ENCODE results near the gene PTPRR. TPM values are rescaled to one million over a fixed set of nuclear protein-coding genes. Genes with fewer than 3 reads are reported as not detected.

Gene PTPRR
- total and polyA plus RNA-seq, 2 donors (not counting 1 experiment from before 2014, with no cell fraction given), result 0.44 to 0.50 TPM

DNA sequence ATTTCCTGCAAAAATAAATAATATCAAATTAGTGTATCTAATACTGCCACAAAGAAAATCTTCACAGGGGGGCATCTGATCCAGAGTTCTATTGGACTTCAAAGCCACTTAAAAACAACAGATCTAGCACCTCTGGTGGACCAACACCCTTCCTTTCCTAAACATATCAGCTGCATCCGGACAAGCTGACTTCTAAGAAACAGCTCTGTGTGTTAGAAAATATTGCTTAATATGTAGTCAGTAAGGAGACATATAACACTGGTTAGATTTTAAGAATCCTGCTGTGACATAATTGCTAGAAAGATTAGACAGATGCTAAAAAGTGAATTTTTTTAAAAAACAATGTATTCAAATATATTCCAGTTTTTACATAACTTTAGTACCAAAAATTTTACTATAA is 222.2 kb downstream of the PTPRR start:
- H4K20me1 ChIP-seq (ENCODE audit: control insufficient read depth, extremely low read depth, insufficient read depth, low read length), result no peaks in the 10 kb centered on the region
- H3K4me3 ChIP-seq (replicated peaks in 1 of 4; ENCODE audit: control extremely low read depth in 1 of 4, insufficient read depth in 1 of 4, low read depth in 3 of 4, low read length in 4 of 4), result no peak overlapping the region
- DNase-seq (ENCODE audit: low read depth in 2 of 2), result no peak
- no peak overlapping the region for H3K9ac ChIP-seq (ENCODE audit: insufficient read depth, low read length)
- no peaks in the 10 kb centered on the region for H3K9me3 ChIP-seq (ENCODE audit: control insufficient read depth, insufficient read depth, low read depth, low read length)
- no peaks in the 10 kb centered on the region for H3K79me2 ChIP-seq (ENCODE audit: control insufficient read depth, insufficient read depth, low read length)
- H2AFZ ChIP-seq (ENCODE audit: low read length), result no peak overlapping the region
- no peak overlapping the region for H3K27ac ChIP-seq (ENCODE audit: insufficient read depth, low read length)
- no peak overlapping the region for H3K4me2 ChIP-seq (ENCODE audit: extremely low read depth, insufficient read depth, low read length)
- no peak for TF ChIP-seq EZH2 (IDR thresholded peaks at IDR 0.05; ENCODE audit: low read length, missing control alignments)
- TF ChIP-seq, protein P1, sequence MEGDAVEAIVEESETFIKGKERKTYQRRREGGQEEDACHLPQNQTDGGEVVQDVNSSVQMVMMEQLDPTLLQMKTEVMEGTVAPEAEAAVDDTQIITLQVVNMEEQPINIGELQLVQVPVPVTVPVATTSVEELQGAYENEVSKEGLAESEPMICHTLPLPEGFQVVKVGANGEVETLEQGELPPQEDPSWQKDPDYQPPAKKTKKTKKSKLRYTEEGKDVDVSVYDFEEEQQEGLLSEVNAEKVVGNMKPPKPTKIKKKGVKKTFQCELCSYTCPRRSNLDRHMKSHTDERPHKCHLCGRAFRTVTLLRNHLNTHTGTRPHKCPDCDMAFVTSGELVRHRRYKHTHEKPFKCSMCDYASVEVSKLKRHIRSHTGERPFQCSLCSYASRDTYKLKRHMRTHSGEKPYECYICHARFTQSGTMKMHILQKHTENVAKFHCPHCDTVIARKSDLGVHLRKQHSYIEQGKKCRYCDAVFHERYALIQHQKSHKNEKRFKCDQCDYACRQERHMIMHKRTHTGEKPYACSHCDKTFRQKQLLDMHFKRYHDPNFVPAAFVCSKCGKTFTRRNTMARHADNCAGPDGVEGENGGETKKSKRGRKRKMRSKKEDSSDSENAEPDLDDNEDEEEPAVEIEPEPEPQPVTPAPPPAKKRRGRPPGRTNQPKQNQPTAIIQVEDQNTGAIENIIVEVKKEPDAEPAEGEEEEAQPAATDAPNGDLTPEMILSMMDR (conservative IDR thresholded peaks at IDR 0.05 in 1 of 2, IDR thresholded peaks at IDR 0.05 in 1 of 2; ENCODE audit: low read depth in 1 of 2, low read length in 2 of 2), result no peak
- no peaks in the 10 kb centered on the region for H3K36me3 ChIP-seq (ENCODE audit: control insufficient read depth, insufficient read depth, low read length)
- H3K4me1 ChIP-seq (ENCODE audit: control insufficient read depth, extremely low read depth, insufficient read depth, low read length), result no peaks in the 10 kb centered on the region
- no peaks in the 10 kb centered on the region for H3K27me3 ChIP-seq (ENCODE audit: control insufficient read depth, insufficient read depth, low read length)

DNA sequence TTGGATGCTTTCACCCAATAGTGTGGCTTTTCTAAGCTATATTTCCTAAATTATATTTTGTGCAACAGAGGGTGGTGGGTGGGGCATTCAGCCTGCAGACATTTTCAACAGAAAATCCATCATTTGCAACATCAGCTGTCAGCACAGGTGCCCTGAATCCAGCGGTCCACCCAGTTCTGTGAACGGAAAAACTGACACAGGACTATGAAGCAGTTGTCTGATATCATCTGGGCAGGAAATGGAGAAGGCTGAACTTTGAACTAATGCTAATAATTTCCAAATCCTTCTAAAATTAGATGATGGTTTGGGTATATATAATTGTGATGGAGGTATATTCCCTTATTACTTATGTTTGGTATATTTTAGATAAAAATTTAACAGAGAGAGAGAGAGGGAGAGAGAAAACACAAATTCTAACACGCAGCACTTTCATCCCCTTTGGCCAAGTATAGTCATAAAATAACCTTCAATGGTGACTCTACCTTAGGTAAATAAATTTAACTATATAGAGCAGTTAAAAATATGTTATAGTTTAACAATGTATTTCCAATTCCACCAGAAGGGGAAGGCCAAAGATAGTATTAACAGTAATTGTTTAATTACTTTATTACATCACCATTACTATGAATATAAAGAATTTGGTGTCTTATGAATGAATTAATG is 225.0 kb downstream of the PTPRR start:
- Histone ChIP-seq H4K20me1 (ENCODE audit: control insufficient read depth, extremely low read depth, insufficient read depth, low read length) (no peaks in the 10 kb centered on the region), H3K4me1 (ENCODE audit: control insufficient read depth, extremely low read depth, insufficient read depth, low read length) (no peaks in the 10 kb centered on the region), H3K4me2 (ENCODE audit: extremely low read depth, insufficient read depth, low read length) (no peak overlapping the region), H3K27me3 (ENCODE audit: control insufficient read depth, insufficient read depth, low read length) (no peaks in the 10 kb centered on the region), H3K79me2 (ENCODE audit: control insufficient read depth, insufficient read depth, low read length) (no peaks in the 10 kb centered on the region), H2AFZ (ENCODE audit: low read length) (no peak overlapping the region), H3K9ac (ENCODE audit: insufficient read depth, low read length) (no peak overlapping the region), H3K4me3 (replicated peaks in 1 of 4; ENCODE audit: control extremely low read depth in 1 of 4, insufficient read depth in 1 of 4, low read depth in 3 of 4, low read length in 4 of 4) (no peak overlapping the region), H3K27ac (ENCODE audit: insufficient read depth, low read length) (no peak overlapping the region), H3K36me3 (ENCODE audit: control insufficient read depth, insufficient read depth, low read length) (no peaks in the 10 kb centered on the region), H3K9me3 (ENCODE audit: control insufficient read depth, insufficient read depth, low read depth, low read length) (no peaks in the 10 kb centered on the region)
- TF ChIP-seq EZH2 (IDR thresholded peaks at IDR 0.05; ENCODE audit: low read length, missing control alignments), result no peak
- TF ChIP-seq, protein P1 (conservative IDR thresholded peaks at IDR 0.05 in 1 of 2, IDR thresholded peaks at IDR 0.05 in 1 of 2; ENCODE audit: low read depth in 1 of 2, low read length in 2 of 2), result no peak
- DNase-seq (ENCODE audit: low read depth in 2 of 2), result no peak

DNA sequence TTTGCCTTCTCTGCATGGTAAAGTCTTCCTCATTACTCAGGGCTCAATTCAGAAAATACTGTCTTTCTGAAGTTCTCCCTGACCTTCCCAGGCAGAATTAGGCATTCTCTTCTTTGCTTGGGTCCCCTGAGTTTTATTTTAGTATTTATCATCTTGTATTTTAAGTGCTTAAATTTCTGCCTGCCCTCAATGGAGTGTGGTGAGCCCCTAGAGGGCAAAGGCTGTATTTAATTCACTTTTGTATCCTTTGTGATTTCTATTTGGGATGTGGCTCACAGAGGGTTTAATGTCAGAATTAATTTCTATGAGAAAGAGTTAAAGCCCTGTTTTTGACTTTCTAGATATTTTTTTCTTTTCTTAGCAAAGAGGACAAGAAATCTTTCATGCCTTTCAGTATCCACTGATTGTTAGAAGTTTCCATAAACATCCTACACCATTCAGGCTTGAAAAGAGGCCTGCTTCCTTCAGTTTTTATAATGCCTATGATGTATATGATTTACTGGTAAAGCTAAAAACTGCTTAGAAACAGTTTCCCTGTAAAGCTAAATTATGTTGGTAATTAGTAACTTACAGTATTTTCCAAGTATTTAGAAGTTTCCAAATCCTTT is 227.8 kb downstream of the PTPRR start:
- no peaks in the 10 kb centered on the region for H3K27me3 ChIP-seq (ENCODE audit: control insufficient read depth, insufficient read depth, low read length)
- no peak overlapping the region for H3K9ac ChIP-seq (ENCODE audit: insufficient read depth, low read length)
- DNase-seq (ENCODE audit: low read depth in 2 of 2), result peak; percentile 27 to 46
- H3K27ac ChIP-seq (ENCODE audit: insufficient read depth, low read length), result no peak overlapping the region
- no peaks in the 10 kb centered on the region for H3K9me3 ChIP-seq (ENCODE audit: control insufficient read depth, insufficient read depth, low read depth, low read length)
- no peak for TF ChIP-seq EZH2 (IDR thresholded peaks at IDR 0.05; ENCODE audit: low read length, missing control alignments)
- TF ChIP-seq, protein P1 (conservative IDR thresholded peaks at IDR 0.05 in 1 of 2, IDR thresholded peaks at IDR 0.05 in 1 of 2; ENCODE audit: low read depth in 1 of 2, low read length in 2 of 2), result peak; percentile 58 to 59
- H3K4me1 ChIP-seq (ENCODE audit: control insufficient read depth, extremely low read depth, insufficient read depth, low read length), result no peaks in the 10 kb centered on the region
- no peaks in the 10 kb centered on the region for H3K36me3 ChIP-seq (ENCODE audit: control insufficient read depth, insufficient read depth, low read length)
- no peaks in the 10 kb centered on the region for H4K20me1 ChIP-seq (ENCODE audit: control insufficient read depth, extremely low read depth, insufficient read depth, low read length)
- no peak overlapping the region for H2AFZ ChIP-seq (ENCODE audit: low read length)
- H3K4me3 ChIP-seq (replicated peaks in 1 of 4; ENCODE audit: control extremely low read depth in 1 of 4, insufficient read depth in 1 of 4, low read depth in 3 of 4, low read length in 4 of 4), result no peak overlapping the region
- H3K4me2 ChIP-seq (ENCODE audit: extremely low read depth, insufficient read depth, low read length), result no peak overlapping the region
- H3K79me2 ChIP-seq (ENCODE audit: control insufficient read depth, insufficient read depth, low read length), result no peaks in the 10 kb centered on the region

All from fibroblast of lung (primary cell).